ENCODE data around the gene CAMTA1. TPM values are rescaled to one million over a fixed set of nuclear protein-coding genes. Genes with fewer than 3 reads are reported as not detected.

The CAMTA1 gene
- total RNA-seq, 2 donors from 2014 or later: 55.3 to 69.5 TPM

GRCh38 chr1:6784560-6785317 lies 515 bp upstream of the CAMTA1 start:
- Mint-ChIP-seq H3K4me3 (peak overlapping the region; percentile 93), H3K4me1 (peaks cover 38% of the 10 kb centered on the region), H3K27ac (peak overlapping the region; percentile 79), H3K36me3 (ENCODE audit: low read depth) (peaks cover 3% of the 10 kb centered on the region), H3K27me3 (no peaks in the 10 kb centered on the region)
- DNase-seq (peak; percentile 97 to 99 (median 97)), ATAC-seq (peak; percentile 84)
- H3K9me3 ChIP-seq (ENCODE audit: control insufficient read depth, low read length, poor library complexity, severe bottlenecking): no peaks in the 10 kb centered on the region

- H3K36me3 Mint-ChIP-seq (ENCODE audit: low read depth): peaks cover 3% of the 10 kb centered on the region
- ATAC-seq (no peak), DNase-seq (peak; percentile 16 to 60 (median 56))
- H3K27me3 Mint-ChIP-seq: no peaks in the 10 kb centered on the region
- H3K4me1 Mint-ChIP-seq: peaks cover 44% of the 10 kb centered on the region
- peak overlapping the region; percentile 98 for H3K27ac Mint-ChIP-seq
- H3K9me3 ChIP-seq (ENCODE audit: control insufficient read depth, low read length, poor library complexity, severe bottlenecking): no peaks in the 10 kb centered on the region
- peak overlapping the region; percentile 100 for H3K4me3 Mint-ChIP-seq
Measured at GRCh38 chr1:6785728-6786505, 663 bp downstream of the CAMTA1 start.

- Mint-ChIP-seq H3K27ac (peak overlapping the region; percentile 41), H3K36me3 (ENCODE audit: low read depth) (peaks cover 3% of the 10 kb centered on the region), H3K4me1 (peaks cover 54% of the 10 kb centered on the region), H3K27me3 (no peaks in the 10 kb centered on the region), H3K4me3 (peak overlapping the region; percentile 49)
- no peaks in the 10 kb centered on the region for H3K9me3 ChIP-seq (ENCODE audit: control insufficient read depth, low read length, poor library complexity, severe bottlenecking)
- DNase-seq: no peak
- no peak for ATAC-seq
Measured at GRCh38 chr1:6788946-6789345, 3.7 kb downstream of the CAMTA1 start.

- H3K4me1 Mint-ChIP-seq: peaks cover 53% of the 10 kb centered on the region
Measured at GRCh38 chr1:6790146-6790545, 4.9 kb downstream of the CAMTA1 start.

GRCh38 chr1:6794164-6794563 lies 8.9 kb downstream of the CAMTA1 start:
- no peak for DNase-seq
- H3K4me1 Mint-ChIP-seq: peaks cover 22% of the 10 kb centered on the region
- H3K27ac Mint-ChIP-seq: no peak overlapping the region
- no peaks in the 10 kb centered on the region for H3K9me3 ChIP-seq (ENCODE audit: control insufficient read depth, low read length, poor library complexity, severe bottlenecking)
- no peaks in the 10 kb centered on the region for H3K27me3 Mint-ChIP-seq
- no peaks in the 10 kb centered on the region for H3K36me3 Mint-ChIP-seq (ENCODE audit: low read depth)
- no peak overlapping the region for H3K4me3 Mint-ChIP-seq
- ATAC-seq: no peak

More at GRCh38 chr1:6790146-6790545, 4.9 kb downstream of the CAMTA1 start:
- DNase-seq (no peak), ATAC-seq (no peak)
- Mint-ChIP-seq H3K4me3 (no peak overlapping the region), H3K36me3 (ENCODE audit: low read depth) (peaks cover 3% of the 10 kb centered on the region), H3K27ac (no peak overlapping the region), H3K27me3 (no peaks in the 10 kb centered on the region)
- H3K9me3 ChIP-seq (ENCODE audit: control insufficient read depth, low read length, poor library complexity, severe bottlenecking): no peaks in the 10 kb centered on the region

GRCh38 chr1:6795203-6795602 lies 9.9 kb downstream of the CAMTA1 start:
- ATAC-seq: no peak
- no peak overlapping the region for H3K27ac Mint-ChIP-seq
- H3K36me3 Mint-ChIP-seq (ENCODE audit: low read depth): no peaks in the 10 kb centered on the region
- H3K4me3 Mint-ChIP-seq: no peak overlapping the region
- H3K9me3 ChIP-seq (ENCODE audit: control insufficient read depth, low read length, poor library complexity, severe bottlenecking): no peaks in the 10 kb centered on the region
- peaks cover 17% of the 10 kb centered on the region for H3K4me1 Mint-ChIP-seq
- no peaks in the 10 kb centered on the region for H3K27me3 Mint-ChIP-seq
- DNase-seq: no peak

- peaks cover 17% of the 10 kb centered on the region for H3K4me1 Mint-ChIP-seq
- ATAC-seq (no peak), DNase-seq (no peak)
- H3K27ac Mint-ChIP-seq: no peak overlapping the region
- no peaks in the 10 kb centered on the region for H3K9me3 ChIP-seq (ENCODE audit: control insufficient read depth, low read length, poor library complexity, severe bottlenecking)
- H3K4me3 Mint-ChIP-seq: no peak overlapping the region
- H3K36me3 Mint-ChIP-seq (ENCODE audit: low read depth): no peaks in the 10 kb centered on the region
- H3K27me3 Mint-ChIP-seq: no peaks in the 10 kb centered on the region
Measured at GRCh38 chr1:6795661-6796060, 10.4 kb downstream of the CAMTA1 start.

GRCh38 chr1:6796095-6796494 lies 10.8 kb downstream of the CAMTA1 start:
- peaks cover 13% of the 10 kb centered on the region for H3K4me1 Mint-ChIP-seq
- H3K9me3 ChIP-seq (ENCODE audit: control insufficient read depth, low read length, poor library complexity, severe bottlenecking): no peaks in the 10 kb centered on the region
- H3K27ac Mint-ChIP-seq: no peak overlapping the region
- no peak overlapping the region for H3K4me3 Mint-ChIP-seq
- H3K36me3 Mint-ChIP-seq (ENCODE audit: low read depth): no peaks in the 10 kb centered on the region
- no peak for DNase-seq
- no peak for ATAC-seq
- no peaks in the 10 kb centered on the region for H3K27me3 Mint-ChIP-seq

- Mint-ChIP-seq H3K36me3 (ENCODE audit: low read depth) (no peaks in the 10 kb centered on the region), H3K27ac (no peak overlapping the region), H3K27me3 (no peaks in the 10 kb centered on the region), H3K4me1 (peaks cover 23% of the 10 kb centered on the region), H3K4me3 (no peak overlapping the region)
- DNase-seq (no peak), ATAC-seq (no peak)
- no peaks in the 10 kb centered on the region for H3K9me3 ChIP-seq (ENCODE audit: control insufficient read depth, low read length, poor library complexity, severe bottlenecking)
Measured at GRCh38 chr1:6799499-6799898, 14.2 kb downstream of the CAMTA1 start.

GRCh38 chr1:6800745-6801144 lies 15.5 kb downstream of the CAMTA1 start:
- H3K4me3 Mint-ChIP-seq: no peak overlapping the region
- H3K36me3 Mint-ChIP-seq (ENCODE audit: low read depth): no peaks in the 10 kb centered on the region
- DNase-seq (no peak), ATAC-seq (no peak)
- no peaks in the 10 kb centered on the region for H3K27me3 Mint-ChIP-seq
- peaks cover 34% of the 10 kb centered on the region for H3K4me1 Mint-ChIP-seq
- no peaks in the 10 kb centered on the region for H3K9me3 ChIP-seq (ENCODE audit: control insufficient read depth, low read length, poor library complexity, severe bottlenecking)
- H3K27ac Mint-ChIP-seq: no peak overlapping the region

GRCh38 chr1:6801199-6801598 lies 15.9 kb downstream of the CAMTA1 start:
- no peak overlapping the region for H3K27ac Mint-ChIP-seq
- no peaks in the 10 kb centered on the region for H3K36me3 Mint-ChIP-seq (ENCODE audit: low read depth)
- ATAC-seq (no peak), DNase-seq (no peak)
- peaks cover 39% of the 10 kb centered on the region for H3K4me1 Mint-ChIP-seq
- H3K4me3 Mint-ChIP-seq: no peak overlapping the region
- no peaks in the 10 kb centered on the region for H3K27me3 Mint-ChIP-seq
- H3K9me3 ChIP-seq (ENCODE audit: control insufficient read depth, low read length, poor library complexity, severe bottlenecking): no peaks in the 10 kb centered on the region

- Mint-ChIP-seq H3K36me3 (ENCODE audit: low read depth) (no peaks in the 10 kb centered on the region), H3K4me1 (peaks cover 42% of the 10 kb centered on the region), H3K27ac (no peak overlapping the region), H3K4me3 (no peak overlapping the region), H3K27me3 (no peaks in the 10 kb centered on the region)
- DNase-seq (no peak), ATAC-seq (no peak)
- H3K9me3 ChIP-seq (ENCODE audit: control insufficient read depth, low read length, poor library complexity, severe bottlenecking): no peaks in the 10 kb centered on the region
Measured at GRCh38 chr1:6801966-6802365, 16.7 kb downstream of the CAMTA1 start.

- Mint-ChIP-seq H3K4me3 (no peak overlapping the region), H3K36me3 (ENCODE audit: low read depth) (no peaks in the 10 kb centered on the region), H3K27ac (no peak overlapping the region), H3K4me1 (peaks cover 42% of the 10 kb centered on the region), H3K27me3 (no peaks in the 10 kb centered on the region)
- H3K9me3 ChIP-seq (ENCODE audit: control insufficient read depth, low read length, poor library complexity, severe bottlenecking): no peaks in the 10 kb centered on the region
- DNase-seq (no peak), ATAC-seq (no peak)
Measured at GRCh38 chr1:6802454-6802853, 17.2 kb downstream of the CAMTA1 start.
